ENCODE measurements around the gene RGL1.

The RGL1 gene

GRCh38 chr1:183909672-183910071, 104.8 kb downstream of the RGL1 start:
- intact Hi-C loops (cut with DNase I) = loop anchor here (5.0 kb wide), 1 partner anchor 102 kb away; the partner anchor contains the start of gene RGL1
- DNase-seq = no peak

GRCh38 chr1:183910845-183911244, 105.9 kb downstream of the RGL1 start:
- no peak for DNase-seq
- intact Hi-C loops (cut with DNase I) = loop anchor here (5.0 kb wide), 1 partner anchor 104 kb away; the partner anchor contains the start of gene RGL1

DNA sequence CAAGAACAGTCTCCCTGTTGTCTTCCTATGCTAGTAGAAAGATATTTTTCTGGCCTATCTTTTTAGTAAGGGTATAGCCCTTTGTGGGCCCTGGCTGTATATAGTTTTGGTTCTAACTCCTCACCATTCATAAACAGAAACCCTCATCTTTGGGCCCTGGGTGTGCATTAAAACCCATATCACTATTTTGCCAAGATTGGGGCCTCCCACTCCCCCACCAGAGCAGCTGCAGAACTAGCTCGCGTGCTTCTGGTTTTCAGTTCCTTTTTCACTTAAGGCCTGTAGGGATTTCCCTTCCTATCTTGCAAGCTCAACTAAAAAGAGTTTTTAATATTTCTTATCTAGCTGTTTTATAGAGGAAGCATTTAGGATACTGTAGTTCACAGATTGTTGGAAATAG, 106.4 kb downstream of the RGL1 start:
- no peak for DNase-seq
- intact Hi-C loops (cut with DNase I) = loop anchor here (5.0 kb wide), 1 partner anchor 104 kb away; the partner anchor contains the start of gene RGL1

DNA sequence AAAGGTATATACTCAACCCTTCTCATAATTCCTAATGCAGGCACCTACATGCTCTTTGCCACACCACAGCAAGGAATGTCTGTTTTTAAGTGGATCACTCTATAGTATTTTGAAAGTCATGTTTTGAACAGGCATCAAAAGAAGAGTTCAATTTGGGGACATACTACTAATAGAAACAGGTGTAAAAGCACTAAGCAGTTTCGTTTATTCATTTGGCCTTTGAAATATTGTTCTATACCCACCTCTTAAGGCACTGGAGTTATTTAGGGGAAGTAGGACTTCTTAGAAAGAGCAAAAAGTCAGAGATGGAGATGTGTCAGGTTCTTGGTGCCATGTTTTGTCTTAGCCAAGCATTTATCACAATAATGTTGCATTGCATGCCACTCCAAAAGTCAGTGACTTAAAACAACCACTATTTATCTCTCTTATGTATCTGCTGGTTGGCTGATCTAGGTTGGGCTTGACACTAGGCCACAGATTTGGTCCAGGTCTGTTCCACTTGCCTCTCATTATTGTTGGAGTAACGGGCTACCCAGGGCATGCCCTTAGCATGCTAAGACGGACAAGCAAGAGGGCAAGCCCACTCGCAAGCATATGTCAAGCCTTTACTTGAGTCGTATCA, 107.5 kb downstream of the RGL1 start:
- intact Hi-C loops (cut with DNase I) = loop anchor here (5.0 kb wide), 1 partner anchor 105 kb away; the partner anchor contains the start of gene RGL1
- DNase-seq = no peak

DNA sequence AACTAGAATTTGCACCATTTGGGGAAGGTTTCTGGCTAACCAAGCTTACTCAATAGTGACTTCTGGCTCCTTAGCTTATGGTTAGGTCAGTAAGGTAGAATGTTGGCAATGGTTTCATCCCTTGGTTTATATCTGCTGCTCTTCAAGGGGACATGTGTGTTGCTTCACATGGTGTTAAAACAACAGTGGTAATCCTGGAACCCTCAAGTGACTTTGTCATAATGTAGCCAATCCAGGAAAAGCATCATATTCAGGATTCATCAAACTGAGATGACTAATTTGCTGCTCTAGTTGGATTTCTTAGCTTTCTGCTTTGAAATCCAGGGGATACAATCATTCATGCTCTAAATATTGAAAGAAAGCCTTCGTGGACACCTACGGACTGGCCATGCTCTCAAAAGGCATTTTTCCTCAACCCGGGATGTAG, 108.7 kb downstream of the RGL1 start:
- intact Hi-C loops (cut with DNase I) = loop anchor here (5.0 kb wide), 1 partner anchor 106 kb away; the partner anchor contains the start of gene RGL1
- no peak for DNase-seq

DNA sequence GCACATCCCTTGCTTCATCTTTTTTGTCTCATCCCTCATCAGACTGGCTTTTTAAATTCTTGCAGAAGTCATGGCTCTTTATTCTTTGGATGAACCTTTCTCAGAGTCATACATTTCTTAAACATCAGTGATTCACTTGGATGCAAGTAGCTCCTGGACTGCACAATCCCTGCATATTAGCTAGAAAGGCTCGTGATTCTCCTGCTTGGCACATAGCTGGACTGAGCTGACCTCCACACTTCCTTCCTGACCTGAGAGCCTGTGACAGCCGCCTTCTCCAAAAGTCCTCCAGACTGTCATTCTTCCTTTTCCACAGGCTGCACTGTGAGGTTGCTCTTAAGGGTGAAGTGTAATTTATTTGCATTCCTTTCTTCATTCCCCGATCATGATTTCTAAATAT, 109.4 kb downstream of the RGL1 start:
- intact Hi-C loops (cut with DNase I) = loop anchor here (5.0 kb wide), 1 partner anchor 107 kb away; the partner anchor contains the start of gene RGL1
- DNase-seq = no peak

- intact Hi-C loops (cut with DNase I) = loop anchor here (5.0 kb wide), 3 partner anchors 108 to 443 kb away; partner anchors contain the start of genes ARPC5, RGL1 and SMG7
- DNase-seq = no peak
These were observed 110.0 kb downstream of the RGL1 start for GRCh38 chr1:183914891-183915290.

DNA sequence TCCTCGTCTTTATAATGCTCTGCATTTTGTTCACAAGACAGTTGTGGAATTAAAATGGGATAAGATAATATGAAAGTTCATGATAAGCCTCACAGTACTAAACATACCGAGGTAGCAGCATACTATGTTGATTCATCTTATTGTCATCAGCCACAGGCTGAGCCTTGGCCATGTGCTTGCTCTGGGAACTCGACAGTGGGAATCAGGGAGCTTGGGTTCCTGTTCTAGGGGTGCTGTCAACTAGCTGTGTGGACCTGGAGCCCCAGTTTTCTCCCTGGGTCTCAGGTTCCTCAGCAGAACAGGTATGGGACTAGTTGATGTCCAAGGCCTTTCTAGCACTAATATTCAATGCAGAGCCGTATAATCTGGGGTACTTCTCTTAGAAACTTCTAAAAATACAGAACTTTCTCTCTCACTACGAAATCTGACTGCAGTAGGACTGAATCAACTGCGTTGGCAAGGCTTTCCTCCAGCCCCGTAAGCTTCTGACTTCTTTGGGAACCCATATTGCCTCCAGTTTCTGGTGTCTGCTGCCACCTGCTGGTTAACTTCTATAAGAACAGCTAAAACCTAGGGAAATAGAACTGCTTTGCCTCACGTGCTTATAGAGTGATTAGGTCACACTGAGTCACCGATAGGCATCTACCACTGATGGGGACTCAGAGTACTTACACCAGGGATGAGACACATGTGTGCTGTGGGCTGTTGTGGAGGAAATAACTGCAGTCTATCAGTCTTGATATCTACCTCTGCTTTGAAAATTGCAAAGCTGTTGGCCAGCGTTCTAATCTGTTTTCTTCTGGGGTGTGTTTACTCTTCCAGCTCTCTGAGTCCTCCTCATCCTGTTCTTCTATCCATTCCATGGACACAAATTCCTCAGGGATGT, 110.9 kb downstream of the RGL1 start:
- intact Hi-C loops (cut with DNase I) = loop anchor here (1.0 to 5.0 kb wide), 3 partner anchors 261 to 444 kb away; partner anchors contain the start of genes ARPC5 and SMG7

DNA sequence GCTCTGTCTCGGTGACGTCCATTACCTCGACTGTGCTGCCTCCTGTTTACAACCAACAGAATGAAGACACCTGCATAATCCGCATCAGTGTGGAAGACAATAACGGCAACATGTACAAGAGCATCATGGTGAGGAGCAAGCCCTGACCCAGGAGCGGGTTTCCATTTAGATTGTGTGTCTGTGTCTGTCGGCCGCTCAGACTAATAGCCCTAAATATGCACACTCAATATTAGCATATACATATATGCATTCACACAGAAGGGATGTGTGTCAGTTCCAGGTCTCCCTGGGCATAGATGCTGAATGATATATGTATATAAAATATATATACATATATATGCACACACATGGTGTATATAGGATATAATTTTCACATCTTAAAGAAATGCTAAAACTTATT, 111.7 kb downstream of the RGL1 start:
- DNase-seq = no peak
- intact Hi-C loops (cut with DNase I) = loop anchor here (1.0 to 5.0 kb wide), 3 partner anchors 261 to 444 kb away; partner anchors contain the start of genes ARPC5 and SMG7

More for the DNA sequence above, 110.9 kb downstream of the RGL1 start:
- peak in 8 of 10 donors; percentile 35 to 92 (median 75) for DNase-seq

DNA sequence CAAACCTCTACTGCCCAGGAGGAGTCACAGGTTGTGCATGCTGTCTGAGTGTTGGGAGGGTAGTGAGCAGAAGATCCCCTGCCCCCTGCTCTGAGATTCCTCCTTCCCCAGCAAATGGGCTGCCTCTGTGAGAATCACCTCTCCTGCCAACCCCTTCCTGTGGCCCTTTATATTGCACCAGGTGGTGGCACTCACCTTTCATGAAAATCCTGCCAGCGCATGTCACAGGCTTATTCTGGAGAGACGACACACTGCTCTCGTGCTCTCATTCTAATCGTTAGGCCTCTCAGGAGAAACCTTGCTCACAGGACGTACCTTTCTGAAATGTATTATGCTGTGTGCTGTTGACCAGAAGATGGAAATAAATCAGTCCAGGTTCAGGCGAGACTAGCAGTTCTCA, 113.7 kb downstream of the RGL1 start:
- intact Hi-C loops (cut with DNase I) = loop anchor here (5.0 kb wide), 2 partner anchors 281 to 446 kb away; partner anchors contain the start of genes ARPC5 and SMG7
- DNase-seq = no peak

GRCh38 chr1:183920651-183921050, 115.7 kb downstream of the RGL1 start:
- intact Hi-C loops (cut with DNase I) = no loop called here
- DNase-seq = peak in 8 of 10 donors; percentile 45 to 94 (median 69)

- no peak for DNase-seq
- intact Hi-C loops (cut with DNase I) = no loop called here
These were observed 117.3 kb downstream of the RGL1 start for GRCh38 chr1:183922197-183922596.

DNA sequence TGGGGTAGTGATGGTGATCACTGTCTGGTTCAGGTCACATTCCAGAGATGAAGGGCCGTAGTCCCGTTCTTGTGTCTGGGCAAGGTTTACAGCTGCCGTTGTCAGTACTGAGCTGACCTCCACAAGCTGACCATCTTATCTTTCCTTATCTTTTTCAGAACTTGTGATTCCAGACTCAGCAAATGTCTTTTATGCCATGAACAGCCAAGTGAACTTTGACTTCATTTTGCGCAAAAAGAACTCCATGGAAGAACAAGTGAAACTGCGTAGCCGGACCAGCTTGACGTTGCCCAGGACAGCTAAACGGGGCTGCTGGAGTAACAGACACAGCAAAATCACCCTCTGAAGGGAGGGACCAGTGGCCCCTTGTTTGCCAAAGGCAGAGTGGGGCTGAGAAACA, 121.0 kb downstream of the RGL1 start:
- intact Hi-C loops (cut with DNase I) = no loop called here
- no peak for DNase-seq

DNA sequence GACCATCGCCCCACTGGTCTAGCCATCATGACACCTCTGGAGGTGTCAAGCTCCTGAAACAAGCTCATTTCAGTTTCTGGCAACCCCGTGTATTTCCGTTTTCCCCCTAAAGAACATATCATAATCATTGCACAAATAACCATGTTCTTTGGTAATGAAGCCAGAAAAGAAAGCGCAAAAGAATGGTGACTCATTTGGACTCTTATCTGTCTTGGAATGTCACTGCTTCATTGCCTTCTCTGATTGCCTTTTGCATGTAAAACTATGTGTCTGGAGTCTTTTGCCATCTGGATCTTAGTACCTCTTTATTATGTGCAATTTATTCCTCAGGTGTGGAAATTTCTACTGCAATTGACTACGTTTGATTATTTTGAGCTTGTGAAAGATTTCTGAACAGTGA, 122.1 kb downstream of the RGL1 start:
- no peak for DNase-seq
- intact Hi-C loops (cut with DNase I) = no loop called here

DNA sequence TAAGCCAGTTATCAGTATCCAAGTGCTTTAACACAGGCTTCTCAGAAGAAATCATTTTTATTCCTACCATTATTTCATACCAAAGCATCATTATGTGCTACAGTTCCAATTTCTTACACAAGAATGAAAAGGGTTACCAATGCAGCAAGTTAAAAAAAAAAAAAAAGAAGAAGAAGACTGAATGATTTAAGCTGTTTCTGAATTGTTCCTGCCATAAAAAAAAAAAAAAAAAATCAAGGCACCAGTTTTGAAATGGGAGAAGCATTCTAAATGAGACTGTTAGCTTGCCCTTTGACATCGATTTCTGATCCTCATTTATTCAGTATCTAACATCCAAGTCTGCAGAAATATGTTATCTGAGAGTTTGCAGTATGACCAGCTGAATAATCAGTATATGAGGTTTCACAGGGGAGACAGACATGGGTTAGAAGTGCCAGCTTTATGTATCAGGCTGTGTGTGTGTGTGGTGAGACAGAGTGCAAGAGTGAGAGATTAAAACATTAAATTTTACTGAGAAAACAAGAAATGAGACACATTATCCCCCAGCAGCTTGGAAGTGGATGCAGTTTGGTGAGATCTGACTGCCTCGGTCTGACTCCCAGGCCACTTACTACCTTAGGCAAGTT, 126.8 kb downstream of the RGL1 start:
- DNase-seq = no peak
- intact Hi-C loops (cut with DNase I) = loop anchor here (5.0 kb wide), 2 partner anchors 106 to 121 kb away; partner anchors contain the start of genes COLGALT2 and TSEN15

DNA sequence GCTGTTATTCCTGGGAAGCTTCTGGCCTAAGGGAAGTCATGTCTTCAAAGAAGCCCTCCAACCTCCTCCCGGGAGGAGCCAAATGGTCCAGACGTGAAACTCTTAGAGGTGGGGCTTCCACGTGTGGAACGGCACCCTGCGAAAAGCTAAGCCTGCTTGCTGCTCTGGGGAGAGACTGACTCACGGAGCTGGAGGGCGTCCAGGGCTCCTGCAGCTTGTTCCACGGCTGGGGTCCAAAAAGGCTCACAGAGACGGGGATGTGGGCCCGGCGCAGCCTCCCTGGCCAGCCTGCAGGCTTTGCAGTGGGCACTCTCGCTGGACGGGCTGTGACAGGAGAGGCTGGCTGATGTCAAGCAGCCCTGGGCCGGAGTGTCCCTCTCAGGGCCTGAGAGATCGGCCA, 127.5 kb downstream of the RGL1 start:
- intact Hi-C loops (cut with DNase I) = loop anchor here (5.0 kb wide), 2 partner anchors 105 to 120 kb away; partner anchors contain the start of genes COLGALT2 and TSEN15
- DNase-seq = peak; percentile 78 to 97 (median 86)

DNA sequence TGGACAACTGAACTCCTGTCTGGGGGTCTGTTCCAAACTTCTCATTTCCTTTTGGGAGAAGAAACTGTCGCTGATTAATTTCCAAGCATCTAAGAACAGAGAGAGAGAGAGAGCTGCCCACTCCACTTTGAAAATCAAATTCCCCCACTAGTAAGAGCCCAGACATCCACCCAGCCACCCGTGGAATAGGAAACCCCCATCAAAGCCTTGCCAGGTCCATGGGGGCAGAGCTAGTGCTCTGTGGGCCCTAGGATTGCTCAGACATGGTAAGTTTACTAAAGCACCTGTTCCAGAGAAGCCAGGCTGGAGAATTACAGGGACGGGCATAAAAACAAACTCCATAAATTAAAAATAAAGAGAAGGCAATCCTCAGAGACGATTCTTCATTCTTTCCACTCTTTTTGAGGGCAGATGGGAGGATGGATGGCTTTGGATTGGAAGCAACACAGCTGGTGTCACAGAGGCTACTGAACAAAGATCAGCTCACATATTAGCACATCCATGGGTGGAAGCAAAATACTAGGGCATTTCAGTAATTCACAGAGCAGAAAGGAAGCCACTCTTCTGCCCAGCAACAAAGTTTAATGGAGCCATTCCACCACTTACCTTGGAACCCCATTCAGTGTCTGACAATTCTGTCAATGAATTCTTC, 128.7 kb downstream of the RGL1 start:
- DNase-seq = no peak
- intact Hi-C loops (cut with DNase I) = loop anchor here (5.0 kb wide), 2 partner anchors 104 to 119 kb away; partner anchors contain the start of genes COLGALT2 and TSEN15

DNA sequence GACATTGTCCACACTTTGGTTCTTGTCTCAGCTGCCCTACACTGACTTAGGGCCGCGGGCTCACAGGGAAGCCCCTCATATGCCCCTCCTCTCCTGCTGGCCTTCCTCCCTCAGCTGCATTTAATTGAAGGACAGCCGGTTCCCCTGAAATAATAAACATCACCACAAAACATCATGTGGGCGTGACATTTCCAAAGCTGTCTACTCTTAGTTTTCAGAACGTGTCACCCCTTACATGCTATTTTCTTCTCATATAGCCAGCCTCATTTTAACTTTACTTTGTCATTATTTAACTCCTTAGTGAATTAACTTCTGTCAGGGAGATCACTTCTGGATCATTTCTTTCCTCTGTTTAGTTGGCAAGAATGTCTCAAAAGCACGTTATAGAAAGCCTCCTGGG, 129.4 kb downstream of the RGL1 start:
- intact Hi-C loops (cut with DNase I) = loop anchor here (5.0 kb wide), 2 partner anchors 103 to 118 kb away; partner anchors contain the start of genes COLGALT2 and TSEN15
- DNase-seq = no peak

GRCh38 chr1:183936009-183936408, 131.1 kb downstream of the RGL1 start:
- intact Hi-C loops (cut with DNase I) = no loop called here

DNA sequence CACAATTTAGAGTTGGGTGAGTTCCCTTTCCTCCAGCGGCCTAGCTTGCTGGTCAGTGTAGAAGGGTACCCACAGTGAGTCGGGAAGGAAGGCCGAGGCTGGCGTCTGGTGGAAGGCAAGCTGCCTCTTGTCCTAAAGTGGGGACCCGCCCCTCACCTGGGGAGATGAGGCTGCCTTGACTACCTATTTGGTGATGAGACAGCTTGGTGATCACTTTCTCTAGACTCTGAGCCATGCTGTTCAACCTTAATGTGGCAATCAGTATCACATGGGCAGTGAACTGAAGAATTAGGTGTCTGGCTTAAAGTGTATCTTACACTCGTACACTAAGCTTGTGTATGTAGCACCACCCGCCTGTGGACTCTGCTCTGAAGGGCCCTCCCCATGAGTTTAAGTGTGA, 131.9 kb downstream of the RGL1 start:
- intact Hi-C loops (cut with DNase I) = no loop called here
- no peak for DNase-seq

More at GRCh38 chr1:183936009-183936408, 131.1 kb downstream of the RGL1 start:
- DNase-seq = no peak
